ENCODE results near the gene ABI1. TPM values are rescaled to one million over a fixed set of nuclear protein-coding genes. Genes with fewer than 3 reads are reported as not detected.
A peak's percentile ranks its signal among the peaks of the same experiment; 100 is the strongest.

Gene ABI1
- total RNA-seq, 1 experiment from 2014 or later, result 36.9 TPM

- no peak for TF ChIP-seq CTCF (conservative IDR thresholded peaks at IDR 0.05)
- no peak overlapping the region for H3K9ac ChIP-seq (ENCODE audit: extremely low read depth, insufficient read length, low read length)
- WGBS (ENCODE audit: extremely low coverage, insufficient read length, low lambda C conversion rate), result no CpG with 5 or more reads among the region's 4 CpGs
- Mint-ChIP-seq H3K9me3 (no peaks in the 10 kb centered on the region), H3K27me3 (ENCODE audit: low read depth) (no peaks in the 10 kb centered on the region), H3K4me3 (no peak overlapping the region), H3K4me1 (peaks cover 24 to 43% of the 10 kb centered on the region in 2 experiments), H3K27ac (peak overlapping the region in 2 of 3 experiments; percentile 42 to 82; a peak in 3 of 7 replicates), H3K36me3 (ENCODE audit: insufficient read depth in 1 of 3, low read depth in 3 of 3) (no peaks in the 10 kb centered on the region)
- H2BK5ac ChIP-seq (ENCODE audit: insufficient read length, low read length), result no peak overlapping the region
- H3K79me2 ChIP-seq (ENCODE audit: insufficient read depth, low read length), result peaks cover 4% of the 10 kb centered on the region; the same call in 1 of the 2 replicates
- no peak overlapping the region; the same call in 1 of the 2 replicates for H3K14ac ChIP-seq (ENCODE audit: insufficient read depth, low read length)
- H3K27ac ChIP-seq (ENCODE audit: insufficient read length, low read depth, low read length), result peak overlapping the region; percentile 29
- H4K20me1 ChIP-seq (ENCODE audit: control insufficient read depth, insufficient read depth, insufficient read length), result no peaks in the 10 kb centered on the region
- H2AFZ ChIP-seq (ENCODE audit: low read length), result no peak overlapping the region
- H3K27me3 ChIP-seq (ENCODE audit: insufficient read depth, low read length), result no peaks in the 10 kb centered on the region
- no peak overlapping the region for H2AK5ac ChIP-seq (ENCODE audit: insufficient read length, low read length)
- H3K4me2 ChIP-seq (ENCODE audit: insufficient read depth, insufficient read length, low read length), result no peak overlapping the region
- H4K8ac ChIP-seq (replicated peaks; ENCODE audit: insufficient read length, low read depth, low read length), result no peak overlapping the region
- no peak overlapping the region for H3K56ac ChIP-seq (ENCODE audit: insufficient read length, low read depth, low read length)
- peak overlapping the region; percentile 17 for H3K18ac ChIP-seq (ENCODE audit: insufficient read length, low read depth, low read length)
- no peak overlapping the region for H2BK120ac ChIP-seq (ENCODE audit: low read depth, low read length, poor library complexity, severe bottlenecking)
- no peaks in the 10 kb centered on the region for H3K9me3 ChIP-seq (ENCODE audit: control insufficient read depth, low read depth, low read length)
- H3K79me1 ChIP-seq (ENCODE audit: insufficient read depth, low read depth, low read length, poor library complexity, severe bottlenecking), result peaks cover 4% of the 10 kb centered on the region
- H3K4me1 ChIP-seq (ENCODE audit: insufficient read depth, low read length), result peaks cover 13% of the 10 kb centered on the region; the same call in 1 of the 2 replicates
- no peak overlapping the region for H2BK15ac ChIP-seq (ENCODE audit: low read depth, low read length)
- no peak overlapping the region for H3K23ac ChIP-seq (ENCODE audit: insufficient read length, low read depth, low read length)
- DNase-seq, result peak; percentile 74
- no peaks in the 10 kb centered on the region for H3K23me2 ChIP-seq (ENCODE audit: insufficient read length, low read depth, low read length, poor library complexity, severe bottlenecking)
- H2BK20ac ChIP-seq (ENCODE audit: low read depth, low read length, poor library complexity, severe bottlenecking), result no peak overlapping the region
- no peak overlapping the region for H3T11ph ChIP-seq (ENCODE audit: low read length)
- no peak overlapping the region for H4K5ac ChIP-seq (ENCODE audit: insufficient read length, low read depth, low read length)
- no peak overlapping the region for H3K4ac ChIP-seq (ENCODE audit: low read depth, low read length)
- H4K91ac ChIP-seq (ENCODE audit: insufficient read length, low read depth, low read length), result no peak overlapping the region
- H2BK12ac ChIP-seq (ENCODE audit: insufficient read length, low read depth, low read length), result no peak overlapping the region
These were observed 79.8 kb downstream of the ABI1 start for GRCh38 chr10:26780793-26781601.

Measured in H9 (cell line).